ENCODE results near the gene FIGN.

FIGN gene

GRCh38 chr2:163708265-163708664 lies 27.5 kb downstream of the FIGN start:
- DNase-seq (ENCODE audit: low read depth) = no peak

- no peak for DNase-seq (ENCODE audit: low read depth)
These were observed 32.4 kb downstream of the FIGN start for GRCh38 chr2:163703386-163703785.

GRCh38 chr2:163701399-163702195 lies 34.2 kb downstream of the FIGN start:
- no peak for DNase-seq (ENCODE audit: low read depth)

DNA sequence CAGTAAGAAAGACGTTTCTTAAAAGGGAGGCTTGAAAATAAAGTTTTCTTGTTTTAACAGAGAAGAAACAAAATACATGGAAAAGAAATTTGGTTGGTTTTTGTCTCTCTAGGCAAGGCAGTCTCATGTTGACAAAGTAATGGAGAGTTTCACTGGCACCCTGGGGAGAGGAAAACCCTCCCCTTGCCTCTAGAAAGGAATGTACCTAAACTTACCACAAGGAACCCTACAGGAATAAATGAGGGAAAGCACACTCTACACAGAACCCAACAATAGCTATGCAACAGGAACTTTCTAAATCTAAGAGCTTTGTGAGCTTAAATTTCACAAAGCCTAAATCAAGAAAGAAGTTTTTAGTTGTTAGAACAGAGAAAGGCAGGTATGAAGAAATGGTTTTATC lies 37.0 kb downstream of the FIGN start:
- DNase-seq (ENCODE audit: low read depth) = no peak

DNA sequence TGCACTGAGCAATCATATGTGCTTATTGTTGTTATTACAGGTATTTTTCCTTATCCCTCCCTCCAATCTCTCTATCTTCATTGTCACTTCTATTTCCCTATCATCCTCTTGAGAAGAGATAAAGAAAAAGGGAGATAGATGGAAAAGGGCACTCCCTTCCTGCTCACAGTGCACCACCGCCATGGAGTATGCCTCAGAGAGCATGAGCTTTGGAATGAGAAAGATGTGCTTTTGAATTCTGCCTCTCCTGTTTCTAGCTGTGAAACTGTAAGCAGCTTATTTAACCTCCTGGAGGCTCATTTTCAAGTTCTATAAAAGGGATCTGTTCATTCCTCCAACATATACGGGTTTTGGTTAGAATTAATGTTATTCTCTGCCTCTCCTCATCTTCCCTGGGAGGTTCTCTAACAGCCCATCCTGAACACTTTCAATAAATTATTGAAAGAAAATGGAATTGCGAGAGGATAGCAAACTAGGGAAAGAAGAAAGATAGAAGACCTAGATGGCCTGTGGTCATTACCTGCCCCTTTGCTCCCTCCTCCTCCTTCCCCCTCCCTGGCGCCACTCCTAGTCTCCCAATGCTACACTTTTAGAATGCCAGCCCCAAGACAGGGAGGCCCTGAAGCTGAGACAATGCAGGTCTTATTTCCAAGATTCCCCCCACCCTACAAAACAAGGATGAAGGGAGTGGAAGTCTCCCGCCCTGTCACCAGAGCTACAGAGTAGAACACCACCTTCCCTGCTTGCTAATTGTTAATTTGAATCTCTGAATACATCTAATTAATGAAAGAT lies 37.8 kb downstream of the FIGN start:
- no peak for DNase-seq (ENCODE audit: low read depth)

GRCh38 chr2:163697429-163697828 lies 38.4 kb downstream of the FIGN start:
- DNase-seq (ENCODE audit: low read depth) = no peak

GRCh38 chr2:163693484-163693883 lies 42.3 kb downstream of the FIGN start:
- no peak for DNase-seq (ENCODE audit: low read depth)

- no peak for DNase-seq (ENCODE audit: low read depth)
These were observed 43.0 kb downstream of the FIGN start for GRCh38 chr2:163692611-163693482.

DNA sequence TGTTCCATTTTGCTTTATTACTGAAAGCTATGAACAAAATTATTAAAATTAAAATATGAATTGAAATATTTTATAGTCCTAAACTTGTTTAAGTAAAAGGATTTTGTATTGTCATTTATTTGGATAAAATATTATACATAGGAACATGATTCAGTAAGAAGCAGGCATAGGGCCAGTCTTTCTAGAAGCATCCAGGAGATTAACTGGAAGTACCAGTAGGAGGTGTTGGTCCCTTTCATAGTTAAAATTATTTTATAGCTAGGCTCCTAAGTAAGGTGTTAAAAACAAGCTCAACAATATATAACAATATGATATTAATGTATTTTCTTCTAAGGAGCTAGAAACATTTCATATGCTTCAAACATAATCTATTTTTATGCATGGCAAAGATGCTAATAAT lies 43.7 kb downstream of the FIGN start:
- DNase-seq (ENCODE audit: low read depth) = no peak

DNA sequence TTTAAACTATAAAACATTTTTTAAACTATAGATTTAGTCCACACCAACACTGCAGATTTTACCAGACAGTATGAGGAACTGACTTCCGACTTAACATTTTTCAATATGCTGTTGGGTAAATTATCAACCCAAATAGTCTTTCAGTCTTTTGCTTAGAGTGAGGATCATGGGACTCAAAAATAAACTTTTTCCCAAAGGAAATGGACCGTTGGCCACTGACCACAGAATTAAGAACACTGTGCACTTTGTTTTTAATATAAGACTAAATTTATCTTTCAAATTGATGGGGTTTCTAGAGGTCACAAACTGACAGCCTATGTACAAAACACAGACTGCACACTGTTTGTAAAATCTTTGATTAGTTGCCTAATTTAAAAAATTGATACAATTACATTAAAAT lies 44.9 kb downstream of the FIGN start:
- no peak for DNase-seq (ENCODE audit: low read depth)

- no peak for DNase-seq (ENCODE audit: low read depth)
These were observed 48.6 kb downstream of the FIGN start for GRCh38 chr2:163687217-163687616.

- DNase-seq (ENCODE audit: low read depth) = no peak
These were observed 49.5 kb downstream of the FIGN start for GRCh38 chr2:163686289-163686688.

DNA sequence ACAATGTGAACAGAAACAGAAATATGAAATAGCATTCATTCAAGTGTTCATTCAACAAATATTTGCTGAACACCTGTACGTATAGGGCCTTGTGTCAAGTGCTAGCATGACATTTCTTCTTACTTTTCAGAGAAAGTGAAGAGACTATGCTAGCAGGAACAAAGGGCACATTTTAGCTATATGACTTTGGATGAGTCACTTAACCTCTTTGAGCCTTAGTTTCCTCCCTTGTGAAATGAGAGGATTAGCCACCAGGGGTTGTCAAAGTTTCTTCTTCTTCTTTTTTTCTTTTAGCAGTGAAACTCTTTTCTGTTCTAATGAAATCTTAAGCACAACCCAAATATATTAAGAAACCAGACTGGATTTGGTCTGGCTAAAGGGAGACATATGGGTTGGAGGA lies 53.1 kb downstream of the FIGN start:
- DNase-seq (ENCODE audit: low read depth) = no peak

GRCh38 chr2:163681745-163682144 lies 54.1 kb downstream of the FIGN start:
- no peak for DNase-seq (ENCODE audit: low read depth)

- DNase-seq (ENCODE audit: low read depth) = no peak
These were observed 60.4 kb downstream of the FIGN start for GRCh38 chr2:163675388-163675787.

DNA sequence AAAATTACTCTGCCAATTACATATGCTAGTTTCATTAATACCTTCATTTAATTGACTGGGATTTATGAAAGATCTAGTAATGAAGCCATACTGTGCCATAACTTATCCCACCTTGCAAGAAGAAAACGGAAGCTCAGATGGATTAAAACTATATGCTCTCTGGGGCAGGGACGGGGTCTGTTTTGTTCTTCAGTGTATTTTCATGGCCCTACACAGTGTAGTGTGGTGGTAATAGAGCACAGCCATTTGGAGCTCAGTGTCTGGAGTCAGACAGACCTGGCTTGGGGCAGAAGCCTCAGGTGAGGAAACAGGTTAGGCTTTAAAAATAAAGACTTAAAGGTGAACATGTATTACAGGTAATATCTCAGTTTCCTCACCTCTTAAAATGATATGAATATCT lies 62.3 kb downstream of the FIGN start:
- DNase-seq (ENCODE audit: low read depth) = no peak

DNA sequence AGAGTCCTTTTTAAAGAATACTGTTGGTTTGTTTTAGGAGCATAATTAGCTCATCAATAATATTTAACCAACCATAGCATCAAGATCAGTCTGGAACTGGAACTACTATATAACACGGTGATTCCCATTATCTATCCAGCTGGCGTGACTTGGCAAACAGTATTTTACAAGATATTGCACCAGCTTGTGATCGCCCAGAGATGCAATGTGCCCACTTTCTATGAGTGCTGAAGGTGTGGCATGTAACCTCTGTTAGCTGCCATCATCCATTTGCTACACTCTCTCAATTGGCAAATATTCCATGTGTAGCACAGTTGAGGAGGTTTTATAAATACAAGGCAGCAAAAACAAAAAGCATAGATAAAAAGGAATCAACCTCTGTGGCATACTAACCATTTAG lies 64.9 kb downstream of the FIGN start:
- DNase-seq (ENCODE audit: low read depth) = no peak

GRCh38 chr2:163669506-163669905 lies 66.3 kb downstream of the FIGN start:
- DNase-seq (ENCODE audit: low read depth) = no peak

GRCh38 chr2:163667064-163667887 lies 68.5 kb downstream of the FIGN start:
- DNase-seq (ENCODE audit: low read depth) = peak; percentile 73

- no peak for DNase-seq (ENCODE audit: low read depth)
These were observed 70.0 kb downstream of the FIGN start for GRCh38 chr2:163665817-163666216.

DNA sequence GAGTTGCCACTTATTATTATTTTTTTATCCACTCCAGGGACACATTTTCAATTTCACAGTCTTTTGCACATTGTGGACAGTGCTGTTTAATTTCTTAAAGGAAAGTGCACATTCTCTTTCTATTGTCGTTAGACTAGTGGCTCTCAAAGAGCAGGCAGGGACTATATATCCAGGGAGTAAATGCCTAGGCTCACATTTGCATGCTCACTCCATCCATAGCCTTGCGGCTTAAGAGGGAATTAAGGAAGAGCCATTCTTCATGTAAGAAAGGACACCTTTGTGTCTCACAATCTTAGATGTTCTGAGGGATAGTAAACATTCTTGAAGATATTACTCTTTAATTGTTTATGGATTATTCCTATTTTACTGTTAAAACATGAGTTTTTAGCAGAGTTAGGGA lies 70.8 kb downstream of the FIGN start:
- DNase-seq (ENCODE audit: low read depth) = no peak

DNA sequence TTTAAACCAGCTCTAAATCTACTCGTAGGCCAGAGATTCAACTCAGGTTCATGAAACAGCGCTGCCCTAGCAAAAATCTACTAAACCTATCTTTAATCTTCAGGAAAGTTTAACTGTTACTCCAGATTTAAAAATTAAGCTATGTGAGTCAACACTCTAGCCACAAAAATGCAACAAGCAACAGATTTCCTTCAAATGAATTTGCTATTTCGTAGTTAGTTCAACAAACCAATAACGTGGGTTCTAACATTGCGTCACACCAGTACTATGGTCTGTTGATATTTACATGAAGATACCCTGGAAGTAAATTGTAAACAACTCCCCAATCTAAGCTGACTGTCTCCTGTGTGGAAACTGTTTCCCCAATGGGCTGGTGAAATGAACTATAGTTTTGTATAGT lies 71.2 kb downstream of the FIGN start:
- peak; percentile 59 for DNase-seq (ENCODE audit: low read depth)

Measured in GM04503 (cell line).